Right renal pelvis (tissue), 4 donors: ENCODE measurements around the gene PPP2R5E. TPM values are rescaled to one million over a fixed set of nuclear protein-coding genes. Genes with fewer than 3 reads are reported as not detected.

Experiments used
- DNase-seq, 4 donors: peaks; one replicate each; pipeline ENCODE4 v3.0.0-alpha.2; 2013; ENCODE audit warnings: low read depth in 4 of 4, low spot score in 3 of 4, missing footprints in 1 of 4
- polyA plus RNA-seq, 4 donors: library from polyadenylated mRNA; unstranded; fragments of 120-200 nt; gene quantifications; one replicate each; pipeline ENCODE4 v1.2.1, GENCODE V29; 2013; ENCODE audit not compliant: insufficient read length in 4 of 4

PPP2R5E gene
- polyA plus RNA-seq, 4 donors, result 36.1 to 45.3 (median 40.7) TPM

- DNase-seq, result peak in 1 of 4 donors; percentile 13
These were observed 107.3 kb downstream of the PPP2R5E start for GRCh38 chr14:63435838-63436237.

GRCh38 chr14:63435204-63435603, 108.0 kb downstream of the PPP2R5E start:
- DNase-seq, result no peak

- DNase-seq, result no peak
These were observed 110.2 kb downstream of the PPP2R5E start for GRCh38 chr14:63432888-63433552.

- no peak for DNase-seq
These were observed 110.9 kb downstream of the PPP2R5E start for GRCh38 chr14:63432228-63432627.

GRCh38 chr14:63431466-63431865, 111.7 kb downstream of the PPP2R5E start:
- no peak for DNase-seq

- no peak for DNase-seq
These were observed 114.7 kb downstream of the PPP2R5E start for GRCh38 chr14:63428486-63428885.

- no peak for DNase-seq
These were observed 116.3 kb downstream of the PPP2R5E start for GRCh38 chr14:63426838-63427352.

- DNase-seq, result no peak
These were observed 119.3 kb downstream of the PPP2R5E start for GRCh38 chr14:63423889-63424288.

- DNase-seq, result no peak
These were observed 119.8 kb downstream of the PPP2R5E start for GRCh38 chr14:63423381-63423780.

- no peak for DNase-seq
These were observed 121.3 kb downstream of the PPP2R5E start for GRCh38 chr14:63421919-63422318.

GRCh38 chr14:63421226-63421625, 122.0 kb downstream of the PPP2R5E start:
- DNase-seq, result no peak

GRCh38 chr14:63418020-63418419, 125.2 kb downstream of the PPP2R5E start:
- DNase-seq, result no peak

GRCh38 chr14:63413009-63413408, 130.2 kb downstream of the PPP2R5E start:
- no peak for DNase-seq

- no peak for DNase-seq
These were observed 136.8 kb downstream of the PPP2R5E start for GRCh38 chr14:63406333-63406732.

- DNase-seq, result no peak
These were observed 137.5 kb downstream of the PPP2R5E start for GRCh38 chr14:63405715-63406114.

- DNase-seq, result no peak
These were observed 138.3 kb downstream of the PPP2R5E start for GRCh38 chr14:63404906-63405305.

- DNase-seq, result no peak
These were observed 141.5 kb downstream of the PPP2R5E start for GRCh38 chr14:63401646-63402045.

- no peak for DNase-seq
These were observed 144.2 kb downstream of the PPP2R5E start for GRCh38 chr14:63398952-63399351.

GRCh38 chr14:63394841-63395240, 148.3 kb downstream of the PPP2R5E start:
- no peak for DNase-seq

GRCh38 chr14:63394432-63394831, 148.7 kb downstream of the PPP2R5E start:
- no peak for DNase-seq

GRCh38 chr14:63393012-63393411, 150.2 kb downstream of the PPP2R5E start:
- DNase-seq, result no peak

GRCh38 chr14:63392236-63392635, 150.9 kb downstream of the PPP2R5E start:
- DNase-seq, result no peak
